Neutrophil (primary cell): ENCODE results near the gene ATP6V1G1.

Experiments
- H3K27ac ChIP-seq: fragments of 200-600 bp; sonication (generic); 2 replicates; pipeline ENCODE4 v1.5.1; 2016; ENCODE audit warnings: mild to moderate bottlenecking, moderate library complexity
- H3K27me3 ChIP-seq: fragments of 200-600 bp; sonication (generic); 2 replicates; pipeline ENCODE4 v1.6.0; 2016; ENCODE audit warnings: mild to moderate bottlenecking
- H3K36me3 ChIP-seq: fragments of 200-600 bp; sonication (generic); 2 replicates; pipeline ENCODE4 v1.5.1; 2017
- H3K4me1 ChIP-seq, 2 experiments: fragments of 200-600 bp in 1 of 2; sonication (generic) in 1 of 2; 1 replicate in 1 of 2; 2 replicates in 1 of 2; pipeline versions ENCODE4 v1.5.1 to v1.6.1; 2013 to 2016; ENCODE audit warnings: low read depth in 1 of 2, low read length in 1 of 2, mild to moderate bottlenecking in 1 of 2, moderate library complexity in 1 of 2; ENCODE audit not compliant: control insufficient read depth in 1 of 2, insufficient read depth in 1 of 2
- H3K4me3 ChIP-seq, 2 experiments: fragments of 200-600 bp in 1 of 2; sonication (generic) in 1 of 2; 1 replicate in 1 of 2; 2 replicates in 1 of 2; pipeline ENCODE4 v1.5.1; 2013 to 2016; ENCODE audit warnings: low read depth in 1 of 2, low read length in 1 of 2, mild to moderate bottlenecking in 1 of 2, moderate library complexity in 1 of 2
- H3K9me3 ChIP-seq: fragments of 200-600 bp; sonication (generic); 2 replicates; pipeline ENCODE4 v1.5.1; 2016
- TF ChIP-seq, protein P1 (sequence below): fragments of 200-600 bp; sonication (generic); IDR thresholded peaks from 2 replicates; pipeline ENCODE4 v1.5.1; 2016; ENCODE audit warnings: antibody characterized with exemption

The ATP6V1G1 gene

DNA sequence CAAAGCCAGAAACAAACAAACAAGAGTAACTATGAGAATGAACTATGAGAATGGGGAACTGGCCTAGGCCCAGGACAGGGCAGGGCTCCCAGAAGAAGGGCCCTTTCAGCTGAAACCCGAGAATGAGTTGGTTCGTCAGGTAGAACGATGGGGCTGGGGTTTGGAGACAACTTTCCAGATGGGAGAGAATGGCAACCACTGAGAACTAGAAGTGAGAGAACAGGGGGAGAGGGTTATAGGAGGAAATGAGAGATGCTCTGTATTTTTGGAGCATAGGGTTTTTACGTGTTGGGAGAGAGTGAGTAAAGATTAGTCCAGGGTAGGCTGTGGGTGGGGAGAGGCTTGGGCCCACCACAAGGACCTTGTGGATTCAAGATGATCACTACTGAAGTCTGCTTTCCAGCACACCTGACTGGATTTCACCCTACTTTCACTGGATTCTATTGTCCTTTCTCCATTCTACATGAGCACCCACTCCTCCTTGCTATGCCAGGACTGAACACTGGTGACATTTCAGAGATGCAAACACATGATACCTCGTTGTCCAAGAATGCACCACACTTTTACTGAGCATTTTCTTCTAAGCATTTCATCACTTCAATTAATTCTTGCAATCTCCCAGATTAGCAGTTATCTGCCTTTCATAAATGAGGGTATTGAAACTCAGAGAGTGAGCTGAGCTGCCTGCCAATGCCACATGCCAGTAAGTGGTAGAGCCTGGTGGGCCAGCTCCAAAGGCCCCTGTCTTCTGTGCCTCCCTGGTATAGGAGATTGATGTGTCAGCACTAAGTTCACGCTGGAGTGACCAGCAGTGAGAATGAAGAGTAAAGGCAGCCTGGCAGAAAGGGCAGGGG is 20.3 kb downstream of the ATP6V1G1 start:
- peaks cover 19% of the 10 kb centered on the region in 2 experiments for H3K4me1 ChIP-seq
- no peak overlapping the region for H3K27ac ChIP-seq
- no peaks in the 10 kb centered on the region for H3K36me3 ChIP-seq
- TF ChIP-seq, protein P1, sequence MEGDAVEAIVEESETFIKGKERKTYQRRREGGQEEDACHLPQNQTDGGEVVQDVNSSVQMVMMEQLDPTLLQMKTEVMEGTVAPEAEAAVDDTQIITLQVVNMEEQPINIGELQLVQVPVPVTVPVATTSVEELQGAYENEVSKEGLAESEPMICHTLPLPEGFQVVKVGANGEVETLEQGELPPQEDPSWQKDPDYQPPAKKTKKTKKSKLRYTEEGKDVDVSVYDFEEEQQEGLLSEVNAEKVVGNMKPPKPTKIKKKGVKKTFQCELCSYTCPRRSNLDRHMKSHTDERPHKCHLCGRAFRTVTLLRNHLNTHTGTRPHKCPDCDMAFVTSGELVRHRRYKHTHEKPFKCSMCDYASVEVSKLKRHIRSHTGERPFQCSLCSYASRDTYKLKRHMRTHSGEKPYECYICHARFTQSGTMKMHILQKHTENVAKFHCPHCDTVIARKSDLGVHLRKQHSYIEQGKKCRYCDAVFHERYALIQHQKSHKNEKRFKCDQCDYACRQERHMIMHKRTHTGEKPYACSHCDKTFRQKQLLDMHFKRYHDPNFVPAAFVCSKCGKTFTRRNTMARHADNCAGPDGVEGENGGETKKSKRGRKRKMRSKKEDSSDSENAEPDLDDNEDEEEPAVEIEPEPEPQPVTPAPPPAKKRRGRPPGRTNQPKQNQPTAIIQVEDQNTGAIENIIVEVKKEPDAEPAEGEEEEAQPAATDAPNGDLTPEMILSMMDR, result no peak
- peaks cover 31% of the 10 kb centered on the region for H3K27me3 ChIP-seq
- no peaks in the 10 kb centered on the region for H3K9me3 ChIP-seq
- H3K4me3 ChIP-seq, result no peak overlapping the region

- Histone ChIP-seq H3K4me1 (peaks cover 24 to 25% of the 10 kb centered on the region in 2 experiments), H3K27ac (no peak overlapping the region), H3K4me3 (no peak overlapping the region), H3K9me3 (no peaks in the 10 kb centered on the region), H3K36me3 (no peaks in the 10 kb centered on the region), H3K27me3 (peaks cover 31% of the 10 kb centered on the region)
- TF ChIP-seq, protein P1, result no peak
Observed at GRCh38 chr9:114608525-114608796, 20.9 kb downstream of the ATP6V1G1 start.

- Histone ChIP-seq H3K4me1 (peaks cover 33 to 39% of the 10 kb centered on the region in 2 experiments), H3K36me3 (no peaks in the 10 kb centered on the region), H3K27ac (peak overlapping the region; percentile 46), H3K27me3 (peaks cover 31% of the 10 kb centered on the region), H3K9me3 (no peaks in the 10 kb centered on the region), H3K4me3 (peak overlapping the region; percentile 82 to 86)
- TF ChIP-seq, protein P1, result no peak
Observed at GRCh38 chr9:114611516-114612271, 24.1 kb downstream of the ATP6V1G1 start.

- Histone ChIP-seq H3K4me3 (peak overlapping the region; percentile 82 to 86), H3K4me1 (peaks cover 40 to 46% of the 10 kb centered on the region in 2 experiments), H3K9me3 (no peaks in the 10 kb centered on the region), H3K27ac (peak overlapping the region; percentile 46), H3K27me3 (peaks cover 31% of the 10 kb centered on the region), H3K36me3 (no peaks in the 10 kb centered on the region)
- TF ChIP-seq, protein P1, result no peak
Observed at GRCh38 chr9:114612272-114612923, 24.8 kb downstream of the ATP6V1G1 start.

DNA sequence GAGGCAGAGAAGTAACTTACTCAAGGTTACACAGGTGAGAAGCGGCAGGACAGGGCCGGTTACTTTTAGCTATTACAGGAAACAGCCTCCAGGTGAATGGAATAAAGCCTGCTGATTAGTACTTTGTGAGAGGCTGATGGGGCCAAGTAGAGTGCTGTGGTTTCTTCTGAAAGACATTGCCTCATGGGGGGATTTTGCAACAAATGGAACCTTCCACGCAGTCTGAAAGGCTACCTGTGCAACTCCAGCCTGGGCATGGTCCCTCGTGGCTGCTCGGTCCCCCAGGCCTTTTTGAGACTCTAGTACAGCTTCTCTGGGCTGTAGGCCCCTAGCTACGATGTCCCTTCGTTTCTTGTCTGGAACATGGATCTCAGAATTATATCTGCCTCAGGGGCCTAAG is 25.5 kb downstream of the ATP6V1G1 start:
- H3K9me3 ChIP-seq, result no peaks in the 10 kb centered on the region
- peak overlapping the region in 1 of 2 experiments; percentile 82 for H3K4me3 ChIP-seq
- H3K27ac ChIP-seq, result peak overlapping the region; percentile 46
- H3K4me1 ChIP-seq, result peaks cover 47 to 53% of the 10 kb centered on the region in 2 experiments
- TF ChIP-seq, protein P1, result no peak
- H3K36me3 ChIP-seq, result no peaks in the 10 kb centered on the region
- H3K27me3 ChIP-seq, result peaks cover 31% of the 10 kb centered on the region
